ENCODE results near the gene ABCC8. TPM values are rescaled to one million over a fixed set of nuclear protein-coding genes. Genes with fewer than 3 reads are reported as not detected.
A peak's percentile ranks its signal among the peaks of the same experiment; 100 is the strongest.

The ABCC8 gene
- total RNA-seq, 1 experiment from 2014 or later = 7.3 TPM

DNA sequence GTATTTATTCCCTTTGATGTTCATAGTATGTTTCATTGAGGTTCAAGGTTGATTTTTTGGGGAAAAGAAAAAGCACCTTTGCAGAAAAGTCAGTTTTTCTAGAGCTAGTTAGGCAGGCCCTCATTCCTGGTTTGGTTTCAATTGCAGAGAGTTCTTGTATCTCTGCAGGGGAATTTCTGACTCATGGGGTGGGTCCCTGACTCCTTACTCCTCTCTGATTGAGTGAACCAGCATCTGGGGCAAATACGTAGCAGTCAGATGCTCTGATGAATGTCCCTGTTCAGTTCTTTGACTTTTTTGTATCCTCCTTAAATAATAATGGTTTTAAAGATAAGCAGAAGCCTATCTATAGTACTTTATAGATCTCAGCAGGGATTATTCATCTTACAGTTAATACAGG, 132.7 kb downstream of the ABCC8 start:
- ATAC-seq (peak; percentile 56; the same call in 1 of the 2 replicates), DNase-seq (ENCODE audit: low spot score) (no peak)
- no peak overlapping the region for H3K27ac Mint-ChIP-seq
- H3K36me3 Mint-ChIP-seq = no peaks in the 10 kb centered on the region
- POLR2A ChIA-PET = no interaction called here
- peaks cover 10% of the 10 kb centered on the region for H3K4me1 Mint-ChIP-seq
- TF ChIP-seq FOXP1 (CRISPR knock-in tag; IDR thresholded peaks at IDR 0.05; ENCODE audit: borderline replicate concordance) (no peak), ATF1 (CRISPR knock-in tag; IDR thresholded peaks at IDR 0.05) (no peak), RORB (CRISPR knock-in tag; IDR thresholded peaks at IDR 0.05) (no peak), NR1H2 (CRISPR knock-in tag; IDR thresholded peaks at IDR 0.05) (no peak), ZBTB21 (CRISPR knock-in tag; IDR thresholded peaks at IDR 0.05; ENCODE audit: borderline replicate concordance) (no peak), HMGA2 (CRISPR knock-in tag; IDR thresholded peaks at IDR 0.05) (no peak), NFATC4 (CRISPR knock-in tag; IDR thresholded peaks at IDR 0.05) (no peak), MXD4 (CRISPR knock-in tag; IDR thresholded peaks at IDR 0.05; ENCODE audit: borderline replicate concordance) (no peak), TCF7 (CRISPR knock-in tag; IDR thresholded peaks at IDR 0.05; ENCODE audit: low read depth) (no peak), SOX15 (CRISPR knock-in tag; IDR thresholded peaks at IDR 0.05) (no peak), OVOL2 (CRISPR knock-in tag; IDR thresholded peaks at IDR 0.05; ENCODE audit: borderline replicate concordance) (no peak), NR3C1 (CRISPR knock-in tag; conservative IDR thresholded peaks at IDR 0.05; ENCODE audit: low read depth) (no peak)
- TF ChIP-seq, protein P1, sequence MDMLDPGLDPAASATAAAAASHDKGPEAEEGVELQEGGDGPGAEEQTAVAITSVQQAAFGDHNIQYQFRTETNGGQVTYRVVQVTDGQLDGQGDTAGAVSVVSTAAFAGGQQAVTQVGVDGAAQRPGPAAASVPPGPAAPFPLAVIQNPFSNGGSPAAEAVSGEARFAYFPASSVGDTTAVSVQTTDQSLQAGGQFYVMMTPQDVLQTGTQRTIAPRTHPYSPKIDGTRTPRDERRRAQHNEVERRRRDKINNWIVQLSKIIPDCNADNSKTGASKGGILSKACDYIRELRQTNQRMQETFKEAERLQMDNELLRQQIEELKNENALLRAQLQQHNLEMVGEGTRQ (CRISPR knock-in tag; IDR thresholded peaks at IDR 0.05) = no peak
- TF ChIP-seq, protein P2, sequence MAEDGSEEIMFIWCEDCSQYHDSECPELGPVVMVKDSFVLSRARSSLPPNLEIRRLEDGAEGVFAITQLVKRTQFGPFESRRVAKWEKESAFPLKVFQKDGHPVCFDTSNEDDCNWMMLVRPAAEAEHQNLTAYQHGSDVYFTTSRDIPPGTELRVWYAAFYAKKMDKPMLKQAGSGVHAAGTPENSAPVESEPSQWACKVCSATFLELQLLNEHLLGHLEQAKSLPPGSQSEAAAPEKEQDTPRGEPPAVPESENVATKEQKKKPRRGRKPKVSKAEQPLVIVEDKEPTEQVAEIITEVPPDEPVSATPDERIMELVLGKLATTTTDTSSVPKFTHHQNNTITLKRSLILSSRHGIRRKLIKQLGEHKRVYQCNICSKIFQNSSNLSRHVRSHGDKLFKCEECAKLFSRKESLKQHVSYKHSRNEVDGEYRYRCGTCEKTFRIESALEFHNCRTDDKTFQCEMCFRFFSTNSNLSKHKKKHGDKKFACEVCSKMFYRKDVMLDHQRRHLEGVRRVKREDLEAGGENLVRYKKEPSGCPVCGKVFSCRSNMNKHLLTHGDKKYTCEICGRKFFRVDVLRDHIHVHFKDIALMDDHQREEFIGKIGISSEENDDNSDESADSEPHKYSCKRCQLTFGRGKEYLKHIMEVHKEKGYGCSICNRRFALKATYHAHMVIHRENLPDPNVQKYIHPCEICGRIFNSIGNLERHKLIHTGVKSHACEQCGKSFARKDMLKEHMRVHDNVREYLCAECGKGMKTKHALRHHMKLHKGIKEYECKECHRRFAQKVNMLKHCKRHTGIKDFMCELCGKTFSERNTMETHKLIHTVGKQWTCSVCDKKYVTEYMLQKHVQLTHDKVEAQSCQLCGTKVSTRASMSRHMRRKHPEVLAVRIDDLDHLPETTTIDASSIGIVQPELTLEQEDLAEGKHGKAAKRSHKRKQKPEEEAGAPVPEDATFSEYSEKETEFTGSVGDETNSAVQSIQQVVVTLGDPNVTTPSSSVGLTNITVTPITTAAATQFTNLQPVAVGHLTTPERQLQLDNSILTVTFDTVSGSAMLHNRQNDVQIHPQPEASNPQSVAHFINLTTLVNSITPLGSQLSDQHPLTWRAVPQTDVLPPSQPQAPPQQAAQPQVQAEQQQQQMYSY (CRISPR knock-in tag; IDR thresholded peaks at IDR 0.05) = no peak
- TF ChIP-seq, protein P3, sequence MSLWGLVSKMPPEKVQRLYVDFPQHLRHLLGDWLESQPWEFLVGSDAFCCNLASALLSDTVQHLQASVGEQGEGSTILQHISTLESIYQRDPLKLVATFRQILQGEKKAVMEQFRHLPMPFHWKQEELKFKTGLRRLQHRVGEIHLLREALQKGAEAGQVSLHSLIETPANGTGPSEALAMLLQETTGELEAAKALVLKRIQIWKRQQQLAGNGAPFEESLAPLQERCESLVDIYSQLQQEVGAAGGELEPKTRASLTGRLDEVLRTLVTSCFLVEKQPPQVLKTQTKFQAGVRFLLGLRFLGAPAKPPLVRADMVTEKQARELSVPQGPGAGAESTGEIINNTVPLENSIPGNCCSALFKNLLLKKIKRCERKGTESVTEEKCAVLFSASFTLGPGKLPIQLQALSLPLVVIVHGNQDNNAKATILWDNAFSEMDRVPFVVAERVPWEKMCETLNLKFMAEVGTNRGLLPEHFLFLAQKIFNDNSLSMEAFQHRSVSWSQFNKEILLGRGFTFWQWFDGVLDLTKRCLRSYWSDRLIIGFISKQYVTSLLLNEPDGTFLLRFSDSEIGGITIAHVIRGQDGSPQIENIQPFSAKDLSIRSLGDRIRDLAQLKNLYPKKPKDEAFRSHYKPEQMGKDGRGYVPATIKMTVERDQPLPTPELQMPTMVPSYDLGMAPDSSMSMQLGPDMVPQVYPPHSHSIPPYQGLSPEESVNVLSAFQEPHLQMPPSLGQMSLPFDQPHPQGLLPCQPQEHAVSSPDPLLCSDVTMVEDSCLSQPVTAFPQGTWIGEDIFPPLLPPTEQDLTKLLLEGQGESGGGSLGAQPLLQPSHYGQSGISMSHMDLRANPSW (CRISPR knock-in tag; conservative IDR thresholded peaks at IDR 0.05; ENCODE audit: low read depth) = no peak
- TF ChIP-seq, protein P4, sequence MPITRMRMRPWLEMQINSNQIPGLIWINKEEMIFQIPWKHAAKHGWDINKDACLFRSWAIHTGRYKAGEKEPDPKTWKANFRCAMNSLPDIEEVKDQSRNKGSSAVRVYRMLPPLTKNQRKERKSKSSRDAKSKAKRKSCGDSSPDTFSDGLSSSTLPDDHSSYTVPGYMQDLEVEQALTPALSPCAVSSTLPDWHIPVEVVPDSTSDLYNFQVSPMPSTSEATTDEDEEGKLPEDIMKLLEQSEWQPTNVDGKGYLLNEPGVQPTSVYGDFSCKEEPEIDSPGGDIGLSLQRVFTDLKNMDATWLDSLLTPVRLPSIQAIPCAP (CRISPR knock-in tag; IDR thresholded peaks at IDR 0.05) = no peak
- TF ChIP-seq, protein P5, sequence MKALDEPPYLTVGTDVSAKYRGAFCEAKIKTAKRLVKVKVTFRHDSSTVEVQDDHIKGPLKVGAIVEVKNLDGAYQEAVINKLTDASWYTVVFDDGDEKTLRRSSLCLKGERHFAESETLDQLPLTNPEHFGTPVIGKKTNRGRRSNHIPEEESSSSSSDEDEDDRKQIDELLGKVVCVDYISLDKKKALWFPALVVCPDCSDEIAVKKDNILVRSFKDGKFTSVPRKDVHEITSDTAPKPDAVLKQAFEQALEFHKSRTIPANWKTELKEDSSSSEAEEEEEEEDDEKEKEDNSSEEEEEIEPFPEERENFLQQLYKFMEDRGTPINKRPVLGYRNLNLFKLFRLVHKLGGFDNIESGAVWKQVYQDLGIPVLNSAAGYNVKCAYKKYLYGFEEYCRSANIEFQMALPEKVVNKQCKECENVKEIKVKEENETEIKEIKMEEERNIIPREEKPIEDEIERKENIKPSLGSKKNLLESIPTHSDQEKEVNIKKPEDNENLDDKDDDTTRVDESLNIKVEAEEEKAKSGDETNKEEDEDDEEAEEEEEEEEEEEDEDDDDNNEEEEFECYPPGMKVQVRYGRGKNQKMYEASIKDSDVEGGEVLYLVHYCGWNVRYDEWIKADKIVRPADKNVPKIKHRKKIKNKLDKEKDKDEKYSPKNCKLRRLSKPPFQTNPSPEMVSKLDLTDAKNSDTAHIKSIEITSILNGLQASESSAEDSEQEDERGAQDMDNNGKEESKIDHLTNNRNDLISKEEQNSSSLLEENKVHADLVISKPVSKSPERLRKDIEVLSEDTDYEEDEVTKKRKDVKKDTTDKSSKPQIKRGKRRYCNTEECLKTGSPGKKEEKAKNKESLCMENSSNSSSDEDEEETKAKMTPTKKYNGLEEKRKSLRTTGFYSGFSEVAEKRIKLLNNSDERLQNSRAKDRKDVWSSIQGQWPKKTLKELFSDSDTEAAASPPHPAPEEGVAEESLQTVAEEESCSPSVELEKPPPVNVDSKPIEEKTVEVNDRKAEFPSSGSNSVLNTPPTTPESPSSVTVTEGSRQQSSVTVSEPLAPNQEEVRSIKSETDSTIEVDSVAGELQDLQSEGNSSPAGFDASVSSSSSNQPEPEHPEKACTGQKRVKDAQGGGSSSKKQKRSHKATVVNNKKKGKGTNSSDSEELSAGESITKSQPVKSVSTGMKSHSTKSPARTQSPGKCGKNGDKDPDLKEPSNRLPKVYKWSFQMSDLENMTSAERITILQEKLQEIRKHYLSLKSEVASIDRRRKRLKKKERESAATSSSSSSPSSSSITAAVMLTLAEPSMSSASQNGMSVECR (CRISPR knock-in tag; IDR thresholded peaks at IDR 0.05; ENCODE audit: borderline replicate concordance) = no peak
- TF ChIP-seq, protein P6, sequence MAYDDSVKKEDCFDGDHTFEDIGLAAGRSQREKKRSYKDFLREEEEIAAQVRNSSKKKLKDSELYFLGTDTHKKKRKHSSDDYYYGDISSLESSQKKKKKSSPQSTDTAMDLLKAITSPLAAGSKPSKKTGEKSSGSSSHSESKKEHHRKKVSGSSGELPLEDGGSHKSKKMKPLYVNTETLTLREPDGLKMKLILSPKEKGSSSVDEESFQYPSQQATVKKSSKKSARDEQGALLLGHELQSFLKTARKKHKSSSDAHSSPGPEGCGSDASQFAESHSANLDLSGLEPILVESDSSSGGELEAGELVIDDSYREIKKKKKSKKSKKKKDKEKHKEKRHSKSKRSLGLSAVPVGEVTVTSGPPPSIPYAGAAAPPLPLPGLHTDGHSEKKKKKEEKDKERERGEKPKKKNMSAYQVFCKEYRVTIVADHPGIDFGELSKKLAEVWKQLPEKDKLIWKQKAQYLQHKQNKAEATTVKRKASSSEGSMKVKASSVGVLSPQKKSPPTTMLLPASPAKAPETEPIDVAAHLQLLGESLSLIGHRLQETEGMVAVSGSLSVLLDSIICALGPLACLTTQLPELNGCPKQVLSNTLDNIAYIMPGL (CRISPR knock-in tag; IDR thresholded peaks at IDR 0.05) = no peak
- no peak overlapping the region for H3K4me3 Mint-ChIP-seq
- peaks cover 45% of the 10 kb centered on the region for H3K27me3 Mint-ChIP-seq (ENCODE audit: low read depth)
- CTCF ChIA-PET = interaction anchor here (1.3 kb wide), 1 partner anchor 161 kb away, joined by 3 read pairs; no protein-coding TSS in a partner anchor
- no peaks in the 10 kb centered on the region for H3K9me3 Mint-ChIP-seq

All from WTC11 (cell line).